Mesothelial cell of epicardium (in vitro differentiated cells): ENCODE results near the gene LIN9. TPM values are rescaled to one million over a fixed set of nuclear protein-coding genes. Genes with fewer than 3 reads are reported as not detected.

Experiments
- DNase-seq, 2 experiments: peaks; one replicate each; pipeline ENCODE4 v3.0.0; 2021; ENCODE audit warnings: low spot score in 2 of 2; ENCODE audit not compliant: unreplicated experiment in 2 of 2
- H3K27ac Mint-ChIP-seq: 2 replicates; pipeline ENCODE4 v1.8.0; 2021; ENCODE audit warnings: mixed read lengths
- H3K27me3 Mint-ChIP-seq: 2 replicates; pipeline ENCODE4 v1.8.0; 2021; ENCODE audit warnings: low read depth, mixed read lengths
- H3K36me3 Mint-ChIP-seq: 2 replicates; pipeline ENCODE4 v1.8.0; 2021; ENCODE audit warnings: mixed read lengths
- H3K4me1 Mint-ChIP-seq: 2 replicates; pipeline ENCODE4 v1.8.0; 2021; ENCODE audit warnings: mixed read lengths
- H3K4me3 Mint-ChIP-seq: 2 replicates; pipeline ENCODE4 v1.8.0; 2021; ENCODE audit warnings: mild to moderate bottlenecking, moderate library complexity, mixed read lengths
- H3K9me3 Mint-ChIP-seq: 2 replicates; pipeline ENCODE4 v1.8.0; 2021; ENCODE audit warnings: mixed read lengths
- total RNA-seq: library from RNA; stranded (reverse); gene quantifications from 3 replicates; pipeline ENCODE4 v1.2.1, GENCODE V29; 2021
- TF ChIP-seq, protein P1 (sequence below): fragments of 200-600 bp; sonication (generic); IDR thresholded peaks from one replicate; pipeline ENCODE4 v1.5.0; 2021; ENCODE audit warnings: antibody characterized with exemption; ENCODE audit not compliant: unreplicated experiment

Gene LIN9
- total RNA-seq, 1 donor from 2014 or later = 8.9 TPM

DNA sequence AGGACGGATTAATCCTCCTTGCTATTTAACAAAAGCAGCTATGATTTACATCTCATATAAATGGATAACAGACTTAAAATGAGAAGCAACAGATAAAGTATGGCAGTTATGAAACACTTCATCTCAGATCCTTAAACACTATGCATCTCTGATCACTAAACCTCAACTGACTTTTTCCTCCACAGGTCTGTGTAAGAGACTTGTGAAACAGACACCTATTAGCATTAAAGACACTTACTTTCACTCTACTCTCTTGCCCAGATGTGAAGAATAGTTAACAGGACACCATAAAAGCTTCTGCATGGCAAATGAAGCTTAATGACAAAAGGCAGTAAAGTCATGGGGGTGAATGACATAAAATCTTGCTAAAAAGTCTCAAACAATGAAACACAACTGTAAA is 6.2 kb downstream of the LIN9 start:
- peaks cover 4% of the 10 kb centered on the region for H3K4me1 Mint-ChIP-seq

DNA sequence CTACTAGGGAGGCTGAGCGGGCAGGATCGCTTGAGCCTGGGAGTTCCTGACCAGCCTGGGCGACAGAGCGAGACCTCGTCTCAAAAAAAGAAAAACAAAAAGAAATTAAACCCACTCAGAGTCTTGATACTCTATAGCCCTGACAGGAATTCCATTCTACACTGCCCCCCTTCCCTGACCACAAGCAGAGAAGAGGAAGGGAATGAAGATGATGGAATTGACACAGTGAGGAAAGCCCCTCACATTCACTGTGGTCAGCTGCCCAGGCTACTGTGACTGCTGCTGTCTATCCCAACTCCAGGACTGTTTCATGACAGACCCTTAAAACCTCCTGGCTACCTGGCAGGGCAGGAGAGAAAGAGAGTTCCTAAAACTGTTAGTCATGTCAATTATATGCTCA is 12.1 kb downstream of the LIN9 start:
- DNase-seq = no peak
- peaks cover 12% of the 10 kb centered on the region for H3K4me1 Mint-ChIP-seq
- no peak overlapping the region for H3K4me3 Mint-ChIP-seq
- no peaks in the 10 kb centered on the region for H3K27me3 Mint-ChIP-seq
- no peaks in the 10 kb centered on the region for H3K9me3 Mint-ChIP-seq
- H3K36me3 Mint-ChIP-seq = peaks cover 20% of the 10 kb centered on the region
- H3K27ac Mint-ChIP-seq = no peak overlapping the region
- TF ChIP-seq, protein P1, sequence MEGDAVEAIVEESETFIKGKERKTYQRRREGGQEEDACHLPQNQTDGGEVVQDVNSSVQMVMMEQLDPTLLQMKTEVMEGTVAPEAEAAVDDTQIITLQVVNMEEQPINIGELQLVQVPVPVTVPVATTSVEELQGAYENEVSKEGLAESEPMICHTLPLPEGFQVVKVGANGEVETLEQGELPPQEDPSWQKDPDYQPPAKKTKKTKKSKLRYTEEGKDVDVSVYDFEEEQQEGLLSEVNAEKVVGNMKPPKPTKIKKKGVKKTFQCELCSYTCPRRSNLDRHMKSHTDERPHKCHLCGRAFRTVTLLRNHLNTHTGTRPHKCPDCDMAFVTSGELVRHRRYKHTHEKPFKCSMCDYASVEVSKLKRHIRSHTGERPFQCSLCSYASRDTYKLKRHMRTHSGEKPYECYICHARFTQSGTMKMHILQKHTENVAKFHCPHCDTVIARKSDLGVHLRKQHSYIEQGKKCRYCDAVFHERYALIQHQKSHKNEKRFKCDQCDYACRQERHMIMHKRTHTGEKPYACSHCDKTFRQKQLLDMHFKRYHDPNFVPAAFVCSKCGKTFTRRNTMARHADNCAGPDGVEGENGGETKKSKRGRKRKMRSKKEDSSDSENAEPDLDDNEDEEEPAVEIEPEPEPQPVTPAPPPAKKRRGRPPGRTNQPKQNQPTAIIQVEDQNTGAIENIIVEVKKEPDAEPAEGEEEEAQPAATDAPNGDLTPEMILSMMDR = no peak

More for the DNA sequence above, 6.2 kb downstream of the LIN9 start:
- TF ChIP-seq, protein P1 = no peak
- no peak for DNase-seq
- no peaks in the 10 kb centered on the region for H3K27me3 Mint-ChIP-seq
- H3K27ac Mint-ChIP-seq = no peak overlapping the region
- no peaks in the 10 kb centered on the region for H3K9me3 Mint-ChIP-seq
- H3K36me3 Mint-ChIP-seq = peaks cover 2% of the 10 kb centered on the region
- no peak overlapping the region for H3K4me3 Mint-ChIP-seq

DNA sequence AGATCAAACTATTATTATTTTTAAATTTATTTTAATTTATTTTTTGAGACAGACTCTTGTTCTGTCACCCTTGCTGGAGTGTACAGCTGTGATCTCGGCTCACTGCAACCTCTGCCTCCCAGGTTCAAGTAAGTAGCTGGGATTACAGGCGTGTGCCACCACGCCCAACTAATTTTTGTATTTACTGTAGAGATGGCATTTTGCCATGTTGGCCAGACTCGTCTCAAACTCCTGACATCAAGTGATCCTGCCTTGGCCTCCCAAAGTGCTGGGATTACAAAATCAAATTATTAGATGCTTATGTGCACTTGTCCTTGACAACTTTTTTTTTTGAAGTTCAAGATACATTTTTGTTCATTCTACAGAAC is 15.4 kb downstream of the LIN9 start:
- Mint-ChIP-seq H3K4me3 (no peak overlapping the region), H3K4me1 (peaks cover 14% of the 10 kb centered on the region), H3K27ac (no peak overlapping the region), H3K27me3 (no peaks in the 10 kb centered on the region), H3K9me3 (no peaks in the 10 kb centered on the region), H3K36me3 (peaks cover 20% of the 10 kb centered on the region)
- TF ChIP-seq, protein P1 = no peak
- no peak for DNase-seq

DNA sequence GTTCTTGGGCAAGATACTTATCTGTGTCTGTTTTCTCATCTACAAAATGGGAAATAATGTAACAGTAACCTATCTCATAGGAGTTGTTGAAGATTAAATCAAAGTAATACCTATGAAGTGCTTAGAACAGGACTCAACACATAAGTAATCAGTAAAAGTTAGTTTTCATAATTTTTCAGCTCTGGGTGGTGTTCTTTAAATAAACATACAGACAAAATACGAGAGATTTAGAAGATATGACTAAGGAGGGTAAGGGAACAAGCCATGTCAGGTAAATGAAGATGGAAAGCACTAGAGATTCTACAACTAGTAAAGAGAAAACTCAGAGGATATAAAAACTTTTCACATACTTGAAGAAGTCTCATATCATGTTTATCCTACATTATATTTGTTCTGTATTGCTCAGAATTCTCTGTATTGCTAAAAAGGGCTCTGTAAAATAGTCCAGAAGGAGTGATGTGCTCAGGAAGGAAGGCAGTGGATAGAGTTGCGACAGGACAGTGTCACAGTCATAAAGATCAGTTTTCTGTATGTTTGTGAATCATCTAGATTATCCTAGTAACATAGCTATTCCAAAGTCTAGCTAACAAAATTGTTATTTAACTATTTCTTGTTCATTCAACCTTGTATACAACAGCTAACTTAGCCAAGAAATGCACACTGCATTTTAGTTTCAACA is 16.0 kb downstream of the LIN9 start:
- TF ChIP-seq, protein P1 = no peak
- peaks cover 14% of the 10 kb centered on the region for H3K4me1 Mint-ChIP-seq
- no peak for DNase-seq
- no peaks in the 10 kb centered on the region for H3K27me3 Mint-ChIP-seq
- H3K36me3 Mint-ChIP-seq = peaks cover 24% of the 10 kb centered on the region
- no peak overlapping the region for H3K4me3 Mint-ChIP-seq
- H3K9me3 Mint-ChIP-seq = no peaks in the 10 kb centered on the region
- H3K27ac Mint-ChIP-seq = peak overlapping the region; percentile 66

DNA sequence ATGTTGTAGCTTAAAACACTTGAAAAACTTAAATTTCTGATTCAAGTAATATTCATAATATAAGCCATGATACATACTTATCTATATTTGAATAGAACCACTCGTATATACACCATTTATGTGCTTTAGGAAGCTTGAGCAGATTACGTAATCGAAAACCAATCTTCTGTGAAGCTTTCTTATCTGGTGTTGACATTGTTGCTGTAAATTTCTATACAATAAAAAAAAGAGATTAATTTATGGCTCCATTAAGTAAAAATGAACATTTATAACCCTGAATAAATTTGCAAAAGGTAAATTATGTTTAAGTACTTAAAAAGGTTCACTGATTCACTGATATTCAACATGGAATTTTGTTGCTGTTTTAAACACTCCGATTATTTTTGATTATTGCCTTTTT is 21.4 kb downstream of the LIN9 start:
- TF ChIP-seq, protein P1 = no peak
- Mint-ChIP-seq H3K4me3 (no peak overlapping the region), H3K4me1 (peaks cover 5% of the 10 kb centered on the region), H3K27ac (no peak overlapping the region), H3K36me3 (peaks cover 20% of the 10 kb centered on the region), H3K27me3 (no peaks in the 10 kb centered on the region), H3K9me3 (no peaks in the 10 kb centered on the region)
- DNase-seq = no peak
